NCI-H526 (cell line): ENCODE data around the gene PALLD.
A peak's percentile ranks its signal among the peaks of the same experiment; 100 is the strongest.

Experiments
- DNase-seq, 2 experiments: peaks; one replicate each; lab custom pipeline; 2025; lab: John Stamatoyannopoulos, UW

The PALLD gene

DNA sequence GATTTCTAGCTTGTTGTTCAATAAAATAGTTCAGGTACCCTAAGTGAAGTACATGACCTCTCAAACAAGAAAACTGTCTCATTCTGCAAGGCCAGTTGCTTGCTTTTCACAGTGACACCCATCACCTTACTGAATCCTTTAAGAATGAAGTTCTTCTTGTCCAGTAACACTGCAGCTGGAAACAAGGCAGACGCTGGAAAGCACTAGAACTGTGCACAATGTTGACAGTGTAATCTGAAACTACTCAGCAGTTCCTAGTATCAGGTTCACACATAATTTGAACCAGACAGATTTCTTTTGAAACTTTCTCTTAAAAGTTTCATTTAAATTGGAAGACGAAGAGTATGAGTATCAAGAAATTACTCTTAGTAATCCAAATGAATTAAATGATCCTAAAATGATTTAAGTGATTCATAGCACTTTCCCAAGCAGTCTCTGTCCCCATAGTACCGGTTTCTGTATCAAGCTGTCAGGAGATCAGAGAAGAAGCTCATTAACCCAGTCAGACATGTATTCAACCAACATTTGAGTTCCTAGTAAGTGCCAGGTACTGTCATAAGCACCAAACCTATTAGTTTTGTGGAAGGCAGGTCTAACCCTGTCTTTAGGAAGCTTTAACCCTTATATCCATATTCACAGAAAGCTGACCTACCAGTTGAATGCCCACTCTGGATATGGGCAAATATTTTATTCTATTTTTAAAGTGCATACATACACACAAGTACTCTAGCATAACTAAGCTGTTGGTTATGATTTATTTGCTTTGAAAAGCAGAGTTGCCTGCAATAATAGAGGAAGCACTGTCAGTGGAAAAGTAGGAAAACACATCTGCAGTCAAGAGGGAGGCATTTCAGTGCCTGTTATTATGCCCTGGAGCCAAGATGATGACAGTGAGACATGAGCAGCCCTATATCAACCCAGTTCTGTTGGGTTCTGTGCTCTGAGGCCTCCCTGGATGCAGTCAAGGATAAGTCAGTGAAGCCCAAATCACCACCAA is 63.6 kb downstream of the PALLD start:
- peak in 1 of 2 experiments; percentile 20 for DNase-seq

DNA sequence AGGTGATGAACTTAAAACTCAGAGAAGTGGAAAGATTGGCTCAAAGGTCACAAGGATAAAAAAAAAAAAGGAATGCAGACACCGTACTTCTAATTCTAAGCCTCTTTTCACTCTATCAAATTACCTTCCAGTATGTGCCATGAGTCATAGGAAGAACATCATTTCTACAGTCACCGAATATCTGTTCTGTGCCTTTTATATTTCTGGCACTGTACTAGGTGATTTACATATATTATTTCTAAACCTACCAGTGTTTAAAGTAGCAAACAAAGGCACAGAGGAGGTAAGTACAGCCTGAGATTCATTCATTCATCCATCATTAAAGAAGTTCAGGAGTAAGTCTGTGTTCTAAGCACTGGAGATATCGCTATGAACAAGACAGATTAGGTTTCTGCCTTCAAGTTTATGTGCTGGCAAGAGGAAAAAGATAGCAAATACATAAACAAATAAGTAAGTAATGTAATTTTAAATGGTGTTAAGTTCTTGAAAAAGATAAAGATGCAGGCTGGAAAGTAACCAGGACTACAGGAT is 65.3 kb downstream of the PALLD start:
- DNase-seq, result peak; percentile 28 to 52

- DNase-seq, result no peak
Observed at GRCh38 chr4:168564023-168564422, 67.2 kb downstream of the PALLD start.

- no peak for DNase-seq
Observed at GRCh38 chr4:168565130-168565529, 68.3 kb downstream of the PALLD start.

DNA sequence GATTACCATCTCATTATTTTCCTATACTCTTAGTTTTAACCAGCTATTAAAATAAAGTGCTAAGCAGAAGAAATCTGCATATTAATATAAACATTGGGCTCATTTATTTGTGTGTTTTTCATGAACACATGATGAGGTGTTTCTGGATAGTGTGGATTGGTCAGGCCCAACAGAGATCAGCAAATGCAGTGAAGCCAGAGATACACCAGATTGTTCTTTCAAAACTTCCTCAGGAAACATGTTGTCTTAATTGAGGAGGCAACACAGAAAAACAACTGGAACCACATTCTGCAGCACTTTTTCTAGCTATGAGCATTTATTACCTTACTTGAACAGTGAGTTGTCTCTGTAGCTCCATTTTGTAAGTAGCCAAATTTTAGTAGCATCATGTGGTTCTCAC is 69.9 kb downstream of the PALLD start:
- no peak for DNase-seq

DNA sequence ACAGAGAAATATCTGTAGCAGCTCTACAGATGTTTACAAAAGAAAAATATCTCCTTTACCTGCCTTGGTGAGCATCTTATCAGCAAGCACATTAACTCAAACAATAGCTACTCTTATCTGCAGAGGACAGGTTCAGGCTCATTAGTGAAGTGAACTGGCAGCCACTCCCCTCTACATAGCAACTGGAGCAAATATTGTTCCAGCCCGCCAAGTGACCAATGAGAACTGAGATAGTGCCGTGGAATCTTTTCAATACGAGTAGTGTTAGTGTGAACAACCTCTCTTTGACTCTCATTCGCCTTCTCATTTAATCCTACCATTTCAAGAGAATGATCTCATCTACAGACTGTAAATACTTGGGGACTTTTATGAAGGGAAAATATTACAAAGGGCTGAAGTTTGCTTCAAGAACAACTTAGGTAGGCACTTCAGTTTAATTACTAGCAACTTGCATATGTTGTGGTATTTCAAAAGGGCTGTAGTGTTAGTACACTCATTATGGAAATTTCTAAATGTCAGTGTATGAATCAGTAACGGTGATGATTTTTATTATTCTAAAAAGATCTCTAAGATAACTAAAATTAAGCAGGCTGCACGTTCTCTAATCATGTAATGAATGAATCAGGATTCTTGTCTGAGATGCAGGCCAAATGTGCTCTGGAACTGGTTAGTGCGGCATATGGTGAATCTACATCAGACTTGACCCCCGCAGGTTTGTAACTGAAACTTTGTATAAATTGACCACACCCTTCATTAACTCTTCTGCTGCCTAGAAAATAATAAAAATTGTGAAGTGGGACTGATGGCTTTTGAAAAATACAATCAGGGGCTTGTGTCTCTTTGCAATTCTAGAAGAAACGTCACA is 72.4 kb downstream of the PALLD start:
- DNase-seq, result peak; percentile 9 to 14

- DNase-seq, result no peak
Observed at GRCh38 chr4:168569931-168570276, 73.1 kb downstream of the PALLD start.

DNA sequence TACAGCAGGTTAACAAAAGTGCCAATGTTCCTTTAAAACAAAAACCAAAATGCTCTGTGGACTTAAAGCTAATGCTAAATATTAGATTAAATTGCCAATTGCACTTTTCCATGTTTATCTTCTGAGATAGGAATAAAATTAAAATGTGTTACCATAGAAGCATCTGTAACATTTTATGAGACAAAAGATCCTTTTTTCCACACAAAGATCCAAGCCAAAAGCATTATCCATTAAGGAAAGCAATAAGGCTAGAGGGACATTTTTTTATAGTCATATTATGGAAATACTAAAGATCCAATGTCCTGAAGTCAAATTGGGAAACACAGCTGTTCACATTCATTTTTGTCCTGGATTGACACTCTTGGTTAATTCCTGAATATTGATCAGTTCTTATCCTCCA is 73.6 kb downstream of the PALLD start:
- no peak for DNase-seq

DNA sequence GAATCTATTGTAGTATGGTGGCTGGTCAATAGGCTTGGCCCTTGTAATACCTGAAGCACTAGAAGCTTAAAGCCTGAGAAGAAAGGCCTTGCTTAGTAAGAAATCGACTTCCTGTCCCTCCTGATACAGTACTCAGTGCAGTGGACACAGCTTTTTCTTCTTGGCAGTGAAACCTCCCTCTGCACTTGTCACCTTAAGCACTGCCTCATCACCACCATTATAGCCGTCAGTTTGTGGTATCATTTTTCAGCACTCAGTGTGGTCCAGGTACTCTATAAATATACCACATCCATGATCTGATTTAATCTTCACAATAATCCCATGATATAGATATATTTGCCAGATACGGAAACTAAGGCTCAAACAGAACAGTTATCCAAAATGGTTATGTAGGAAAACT is 75.2 kb downstream of the PALLD start:
- DNase-seq, result no peak

DNA sequence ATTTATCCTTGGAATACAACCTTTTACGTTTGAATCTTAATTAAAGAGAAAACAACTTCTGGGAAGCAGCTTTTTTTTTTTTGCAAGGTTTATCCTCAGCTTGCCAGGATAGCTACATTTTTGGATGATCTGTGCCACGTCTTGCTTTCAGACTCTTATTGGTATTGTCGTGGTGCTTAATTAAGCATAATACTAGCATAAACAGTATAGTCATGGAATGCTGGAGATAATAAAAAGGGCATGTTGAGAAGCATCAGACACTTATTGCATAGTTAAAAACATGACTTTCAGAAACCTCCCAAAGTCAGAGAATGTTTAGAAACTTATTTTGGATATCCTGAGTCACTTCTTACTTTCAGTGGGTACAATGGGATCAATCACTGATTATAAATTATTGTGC is 77.0 kb downstream of the PALLD start:
- DNase-seq, result no peak

DNA sequence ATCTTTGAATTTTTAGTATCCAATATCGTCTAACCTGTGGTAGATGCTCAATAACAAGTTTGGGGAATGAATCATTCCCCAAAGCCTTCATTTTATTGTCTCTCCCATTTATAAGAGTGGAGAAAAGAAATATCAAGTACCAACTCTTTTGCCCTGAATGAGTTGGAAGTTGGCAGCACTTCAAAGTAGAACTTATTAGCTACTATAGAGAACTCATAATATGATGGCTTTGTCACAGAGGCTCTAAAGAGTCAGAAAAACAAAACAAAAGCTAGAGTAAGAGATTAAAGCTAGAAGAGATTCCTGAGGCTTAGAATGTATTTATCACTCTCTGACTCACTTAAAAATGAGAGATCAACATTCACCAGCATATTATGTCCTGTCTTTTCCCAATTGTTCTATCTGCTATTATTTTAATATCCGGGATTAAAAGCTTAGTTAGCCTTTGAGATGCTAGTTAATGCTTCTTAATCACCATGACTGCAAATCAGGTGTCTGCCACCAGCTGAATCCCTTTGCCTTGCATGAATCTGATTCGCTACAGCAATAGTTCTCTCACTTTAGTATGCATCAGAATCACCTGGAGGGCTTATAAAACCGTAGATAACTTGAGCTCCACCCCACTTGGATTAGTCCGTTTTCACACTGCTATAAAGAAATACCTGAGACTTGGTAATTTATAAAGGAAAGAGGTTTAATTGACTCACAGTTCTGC is 77.9 kb downstream of the PALLD start:
- no peak for DNase-seq

GRCh38 chr4:168575473-168575872 is 78.6 kb downstream of the PALLD start:
- DNase-seq, result no peak

GRCh38 chr4:168577624-168578023 is 80.8 kb downstream of the PALLD start:
- DNase-seq, result no peak

DNA sequence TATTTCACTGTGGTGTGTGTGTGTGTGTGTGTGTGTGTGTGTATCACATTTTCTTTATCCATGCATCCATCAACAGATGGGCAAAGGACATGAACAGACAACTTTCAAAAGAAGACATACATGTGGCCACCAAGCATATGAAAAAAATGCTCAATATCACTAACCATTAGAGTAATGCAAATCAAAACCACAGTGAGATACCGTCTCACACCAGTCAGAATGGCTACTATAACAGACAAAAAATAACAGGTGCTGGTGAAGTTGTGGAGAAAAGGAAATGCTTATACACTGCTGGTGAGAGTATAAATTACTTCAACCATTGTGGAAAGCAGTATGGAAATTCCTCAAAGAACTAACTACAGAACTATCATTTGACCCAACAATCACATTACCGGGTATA is 83.4 kb downstream of the PALLD start:
- DNase-seq, result no peak

DNA sequence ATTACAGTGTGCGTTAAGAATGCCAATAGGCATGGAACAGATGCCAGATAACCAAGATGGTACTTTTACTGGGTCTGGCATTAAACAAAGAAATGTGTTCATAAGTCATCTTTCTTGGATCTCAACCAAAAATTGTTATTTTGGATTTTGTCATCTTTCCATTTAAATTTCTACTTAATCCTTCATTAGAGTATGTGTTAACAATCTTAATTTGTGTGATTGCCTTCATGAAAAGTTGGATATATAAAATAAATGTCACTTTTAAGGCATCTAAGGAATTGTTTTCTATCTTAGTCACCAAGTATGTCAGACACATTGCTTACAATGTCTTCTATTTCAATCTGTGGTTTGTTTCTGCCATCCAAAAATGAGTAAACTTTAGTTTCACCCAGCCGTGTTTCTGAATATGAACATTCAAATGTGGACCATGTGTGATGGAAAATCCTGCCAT is 87.5 kb downstream of the PALLD start:
- no peak for DNase-seq

DNA sequence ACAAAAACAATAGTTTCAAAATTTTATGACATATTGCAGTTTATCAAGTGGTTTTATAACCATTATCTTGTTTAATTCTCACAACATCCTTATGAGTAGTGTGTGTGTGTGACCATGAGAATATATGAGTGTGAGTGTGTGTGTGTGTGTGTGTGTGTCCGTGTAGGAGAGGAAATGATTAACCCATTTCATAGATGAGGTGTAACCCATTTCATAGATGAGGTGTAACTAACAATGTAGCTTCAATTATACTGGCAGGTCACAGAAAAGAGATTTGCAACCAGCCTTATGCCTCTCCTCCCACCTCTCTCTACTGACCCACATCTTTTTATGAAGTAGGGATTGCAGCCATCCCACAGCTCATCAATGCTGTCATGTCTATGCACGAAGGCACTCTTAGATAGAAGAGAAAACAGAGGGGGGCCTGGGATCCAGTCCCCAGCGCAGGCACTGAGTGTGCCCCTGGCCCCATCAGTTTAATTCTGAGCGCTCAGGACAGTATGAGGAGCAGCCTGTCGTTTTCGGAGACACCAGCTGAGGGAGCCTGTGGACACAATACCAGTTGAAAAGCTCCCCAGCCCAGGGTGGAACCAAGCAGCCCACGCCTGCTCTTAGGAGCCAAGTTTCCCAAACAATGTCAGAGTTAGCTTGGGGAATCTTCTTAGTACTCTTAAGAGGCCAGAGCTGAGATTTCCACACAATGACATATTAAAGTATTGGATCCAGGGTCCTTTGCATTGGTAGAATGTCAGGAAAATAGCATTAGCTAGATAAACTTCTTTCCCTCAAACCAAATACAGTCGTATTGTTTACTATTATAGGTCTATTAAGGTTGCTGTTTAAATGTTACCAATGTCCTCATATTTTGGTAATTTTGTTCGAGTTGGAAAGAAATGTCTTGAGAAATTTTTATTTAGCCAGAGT is 88.6 kb downstream of the PALLD start:
- peak; percentile 41 to 84 for DNase-seq

DNA sequence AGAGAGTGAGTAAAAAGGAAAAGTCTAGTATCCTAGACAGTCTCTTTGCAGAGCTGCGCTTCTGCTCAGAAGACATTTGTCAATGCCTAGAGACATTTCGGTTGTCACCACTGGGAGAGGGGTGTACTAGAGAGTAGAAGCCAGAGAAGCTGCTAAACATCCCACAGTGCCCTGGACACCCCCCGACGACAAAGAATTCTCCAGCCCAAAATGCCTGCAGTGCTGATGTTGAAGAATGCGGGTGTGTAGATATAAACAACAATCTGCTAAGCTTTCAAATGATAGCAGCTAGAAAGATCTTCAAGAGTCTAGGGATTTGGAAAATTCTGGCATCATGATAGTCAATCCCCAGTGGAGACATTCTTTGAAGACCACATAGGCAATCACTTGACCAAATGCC is 90.1 kb downstream of the PALLD start:
- no peak for DNase-seq

- no peak for DNase-seq
Observed at GRCh38 chr4:168587411-168588125, 90.7 kb downstream of the PALLD start.

GRCh38 chr4:168588916-168589531 is 92.2 kb downstream of the PALLD start:
- no peak for DNase-seq

DNA sequence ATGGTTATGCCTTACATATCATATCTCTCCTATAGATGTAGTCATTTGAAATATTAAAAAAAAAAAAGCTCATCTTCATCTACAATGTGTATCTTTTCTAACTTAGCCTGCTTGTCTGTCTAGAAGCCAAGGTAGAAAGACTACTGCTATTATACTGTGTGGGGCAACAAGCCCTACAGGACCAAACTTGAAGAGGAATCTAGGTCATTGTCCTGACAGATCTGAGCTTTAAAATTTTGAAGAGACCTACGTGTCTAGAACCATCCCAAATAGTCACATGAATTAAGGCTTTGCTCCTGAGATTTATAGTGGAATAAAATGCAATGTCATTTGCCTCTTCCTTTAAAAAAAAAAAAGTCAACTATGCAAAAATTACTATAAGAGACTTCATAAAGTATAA is 95.8 kb downstream of the PALLD start:
- DNase-seq, result no peak
